Astrocyte of the cerebellum (primary cell): Measurements from ENCODE around the gene LEP.

ENCODE experiments used
- DNase-seq: peaks from one replicate; pipeline ENCODE4 v3.0.0-alpha.2; 2011; ENCODE audit warnings: low read depth
- H3K4me3 ChIP-seq: 2 replicates; pipeline ENCODE4 v1.5.1; 2011; ENCODE audit warnings: mild to moderate bottlenecking, low read depth, low read length, moderate library complexity
- in situ Hi-C: cut with HindIII; loops from 2 replicates; pipeline ENCODE4 v1.10.0; 2017; ENCODE audit warnings: low sequenced_read_pairs
- TF ChIP-seq, protein P1 (sequence below): IDR thresholded peaks from 2 replicates; pipeline ENCODE4 v1.5.1; 2012; ENCODE audit warnings: low read length, low read depth, moderate library complexity, mild to moderate bottlenecking; ENCODE audit errors: missing control alignments

LEP gene

DNA sequence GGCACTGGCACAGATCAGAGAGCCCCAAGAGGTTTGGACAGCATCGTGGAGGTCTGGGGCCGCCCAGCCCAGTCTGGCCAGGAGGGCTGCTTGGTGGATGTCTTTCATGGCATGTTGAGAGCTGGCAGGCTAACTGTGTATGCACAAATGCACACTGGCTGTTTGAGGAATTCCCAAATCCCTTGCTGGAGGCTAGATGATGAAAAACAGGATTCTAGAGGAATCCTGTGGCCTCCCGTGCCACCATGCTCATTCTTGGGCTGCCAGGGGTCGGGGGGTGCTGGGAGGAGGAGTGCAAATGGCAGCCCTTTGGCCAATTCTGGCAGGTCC lies 26.5 kb downstream of the LEP start:
- peak overlapping the region; percentile 17 for H3K4me3 ChIP-seq
- in situ Hi-C loops = no loop called here
- peak; percentile 9 for DNase-seq

DNA sequence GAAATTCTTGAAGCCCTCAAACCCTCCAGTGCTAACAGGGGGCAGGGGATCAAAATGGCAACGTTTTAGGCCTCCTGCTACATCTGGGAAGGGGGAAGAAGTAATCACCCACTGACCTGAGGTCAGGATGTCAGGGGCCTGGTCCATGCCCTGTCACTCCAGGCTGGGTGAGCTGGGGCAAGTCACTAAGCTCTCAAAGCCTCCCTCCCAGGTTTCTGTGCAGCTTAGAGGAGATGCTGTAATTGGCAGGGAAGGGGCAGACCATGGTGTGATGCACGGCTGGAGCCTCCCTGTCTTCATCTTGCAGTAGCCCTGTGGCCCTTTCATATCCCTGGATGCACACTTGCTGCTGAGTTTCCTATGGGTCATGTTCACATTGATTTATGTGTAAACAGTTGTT lies 27.2 kb downstream of the LEP start:
- no peak overlapping the region for H3K4me3 ChIP-seq
- TF ChIP-seq, protein P1, sequence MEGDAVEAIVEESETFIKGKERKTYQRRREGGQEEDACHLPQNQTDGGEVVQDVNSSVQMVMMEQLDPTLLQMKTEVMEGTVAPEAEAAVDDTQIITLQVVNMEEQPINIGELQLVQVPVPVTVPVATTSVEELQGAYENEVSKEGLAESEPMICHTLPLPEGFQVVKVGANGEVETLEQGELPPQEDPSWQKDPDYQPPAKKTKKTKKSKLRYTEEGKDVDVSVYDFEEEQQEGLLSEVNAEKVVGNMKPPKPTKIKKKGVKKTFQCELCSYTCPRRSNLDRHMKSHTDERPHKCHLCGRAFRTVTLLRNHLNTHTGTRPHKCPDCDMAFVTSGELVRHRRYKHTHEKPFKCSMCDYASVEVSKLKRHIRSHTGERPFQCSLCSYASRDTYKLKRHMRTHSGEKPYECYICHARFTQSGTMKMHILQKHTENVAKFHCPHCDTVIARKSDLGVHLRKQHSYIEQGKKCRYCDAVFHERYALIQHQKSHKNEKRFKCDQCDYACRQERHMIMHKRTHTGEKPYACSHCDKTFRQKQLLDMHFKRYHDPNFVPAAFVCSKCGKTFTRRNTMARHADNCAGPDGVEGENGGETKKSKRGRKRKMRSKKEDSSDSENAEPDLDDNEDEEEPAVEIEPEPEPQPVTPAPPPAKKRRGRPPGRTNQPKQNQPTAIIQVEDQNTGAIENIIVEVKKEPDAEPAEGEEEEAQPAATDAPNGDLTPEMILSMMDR = no peak
- in situ Hi-C loops = no loop called here
- DNase-seq = no peak

More for the DNA sequence above, 26.5 kb downstream of the LEP start:
- TF ChIP-seq, protein P1 = peak; percentile 2

- TF ChIP-seq, protein P1 = peak; percentile 29
- in situ Hi-C loops = loop anchor here (10.0 kb wide), 1 partner anchor 64 kb away; no protein-coding TSS in a partner anchor
- no peak for DNase-seq
- no peak overlapping the region for H3K4me3 ChIP-seq
Measured at GRCh38 chr7:128270826-128271272, 29.8 kb downstream of the LEP start.

DNA sequence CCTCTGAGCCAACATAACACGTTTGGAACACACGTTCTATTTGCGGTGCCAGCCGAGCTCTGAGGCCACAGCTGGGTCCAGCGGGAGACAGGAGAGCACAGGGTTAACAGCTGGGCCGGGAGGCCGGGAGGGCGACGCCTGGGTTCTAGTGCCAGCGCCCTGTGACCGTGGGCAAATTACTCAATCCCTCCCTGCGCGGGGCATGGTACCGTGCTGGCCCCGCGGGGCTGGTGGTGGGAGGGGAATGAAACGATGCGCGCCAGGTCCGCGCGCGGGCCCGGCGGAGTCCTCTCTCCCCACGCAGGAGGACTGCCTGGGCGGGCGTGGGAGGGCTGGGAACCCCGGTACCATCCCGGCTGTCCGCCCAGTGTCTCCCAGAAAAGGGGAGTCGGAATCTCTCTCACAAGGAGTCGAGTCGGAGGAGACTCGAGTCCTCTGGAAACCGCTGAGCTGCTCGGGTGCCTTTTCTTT lies 30.4 kb downstream of the LEP start:
- peak overlapping the region; percentile 30 for H3K4me3 ChIP-seq
- TF ChIP-seq, protein P1 = no peak
- in situ Hi-C loops = loop anchor here (10.0 kb wide), 1 partner anchor 63 kb away; no protein-coding TSS in a partner anchor
- no peak for DNase-seq

DNA sequence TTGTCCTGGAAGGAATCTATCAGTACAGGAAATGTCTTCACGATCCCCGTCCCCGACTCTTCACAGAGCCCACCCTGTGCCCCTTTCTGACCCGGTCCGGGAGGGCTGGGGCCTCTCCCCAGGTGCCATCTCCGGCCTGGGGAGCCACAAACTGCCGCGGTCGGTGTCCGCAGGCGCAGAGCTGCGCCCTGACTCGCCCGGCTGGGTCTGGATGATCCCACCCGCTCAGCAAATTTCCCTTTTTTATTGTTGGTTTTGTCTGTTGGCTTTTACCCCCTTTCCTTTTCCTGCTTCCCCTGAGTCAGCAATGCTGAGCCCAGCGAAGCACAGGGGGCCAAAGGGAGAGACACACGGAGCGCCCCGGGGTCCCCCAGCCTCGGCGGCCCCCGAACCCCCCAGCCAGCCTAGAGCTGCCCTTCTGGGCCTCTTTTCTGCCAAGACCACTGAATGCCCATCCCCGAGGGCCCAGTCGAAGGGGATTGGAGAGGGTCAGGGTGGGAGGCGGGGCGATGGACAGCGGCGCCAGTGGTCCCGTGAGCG lies 30.9 kb downstream of the LEP start:
- in situ Hi-C loops = loop anchor here (10.0 kb wide), 1 partner anchor 63 kb away; no protein-coding TSS in a partner anchor
- no peak for DNase-seq
- TF ChIP-seq, protein P1 = no peak
- peak overlapping the region; percentile 30 for H3K4me3 ChIP-seq

- H3K4me3 ChIP-seq = no peak overlapping the region
- in situ Hi-C loops = loop anchor here (10.0 kb wide), 1 partner anchor 60 kb away; no protein-coding TSS in a partner anchor
- DNase-seq = no peak
- TF ChIP-seq, protein P1 = no peak
Measured at GRCh38 chr7:128274246-128274883, 33.3 kb downstream of the LEP start.
